Stimulated activated CD8-positive, alpha-beta memory T cell treated with anti-CD3 and anti-CD28 coated beads, Interleukin-15, amount 100 ng/mL, for 4 hours (primary cell): ENCODE measurements around the gene SPATA32.
A peak's percentile ranks its signal among the peaks of the same experiment; 100 is the strongest.

Experiments
- DNase-seq, 2 donors: peaks; one replicate each; pipeline ENCODE4 v3.0.0-alpha.2; 2020; ENCODE audit warnings: low read depth in 2 of 2

The SPATA32 gene

DNA sequence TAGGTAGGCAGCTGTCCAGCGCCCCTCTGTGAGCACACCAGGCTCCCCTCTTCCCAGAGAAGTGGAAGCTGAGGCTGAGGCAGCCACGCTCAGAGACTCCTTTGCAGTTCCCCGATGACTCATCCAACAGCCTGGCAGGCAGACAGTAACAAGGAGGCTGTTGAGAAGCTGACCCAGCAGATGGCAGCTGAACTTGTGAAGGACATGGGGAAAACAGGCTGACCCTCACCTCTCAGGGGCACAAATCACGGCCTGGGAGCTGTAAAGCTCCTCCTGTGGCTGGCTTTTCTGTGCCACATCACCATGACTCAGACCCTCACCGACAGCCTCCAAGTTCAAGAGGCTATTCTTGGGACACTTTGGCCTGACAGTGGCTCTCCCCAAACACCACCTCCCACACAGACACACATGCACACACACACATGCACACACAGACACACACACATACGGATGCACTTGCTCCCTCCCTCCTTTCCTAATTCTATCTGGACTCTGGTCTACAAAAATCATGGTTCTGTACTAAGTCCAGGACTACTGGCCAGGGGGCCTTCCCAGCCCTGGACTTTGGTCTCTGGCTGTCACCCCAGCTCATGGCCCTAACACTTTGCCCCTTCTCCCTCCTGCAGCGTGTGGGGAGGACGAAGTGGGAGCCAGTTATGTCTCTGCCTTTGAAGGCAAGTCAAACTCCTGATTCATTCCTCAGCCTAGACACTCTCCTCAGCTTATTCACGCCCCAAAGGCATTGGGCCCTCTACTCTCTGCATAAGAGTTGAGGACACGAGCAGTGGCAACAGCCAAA is 31.7 kb upstream of the SPATA32 start:
- no peak for DNase-seq

- no peak for DNase-seq
Observed at GRCh38 chr17:45292696-45293412, 31.0 kb upstream of the SPATA32 start.

DNA sequence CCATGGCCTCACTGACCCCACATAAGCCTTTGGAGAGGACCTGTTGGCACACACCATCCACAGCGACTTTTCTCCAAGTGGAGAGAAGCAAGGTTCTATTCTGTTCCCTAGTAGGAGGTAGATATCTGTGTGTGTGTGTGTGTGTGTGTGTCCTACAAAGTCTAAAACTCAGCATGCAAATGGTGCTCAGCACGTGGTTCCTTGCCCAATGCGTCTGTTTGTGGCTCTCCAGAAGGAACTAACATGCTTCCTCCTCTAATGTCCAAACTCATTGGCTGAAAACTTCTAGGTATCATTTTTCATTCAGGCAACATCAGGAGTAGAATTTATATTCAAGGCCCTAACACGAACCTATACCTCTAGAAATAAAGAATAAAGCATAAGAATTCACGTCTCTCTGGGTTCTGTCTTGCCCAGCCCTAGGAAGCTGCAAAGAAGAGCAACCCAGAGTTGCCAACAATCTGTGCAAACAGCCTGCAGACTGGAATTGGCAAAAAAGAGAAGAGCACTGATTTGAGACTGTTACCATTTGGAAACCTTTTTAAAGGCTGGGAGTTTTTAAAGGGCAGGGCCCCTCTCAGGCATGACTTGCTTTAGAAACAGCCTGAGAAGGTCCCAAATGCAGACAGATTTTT is 29.4 kb upstream of the SPATA32 start:
- no peak for DNase-seq

GRCh38 chr17:45290269-45290765 is 28.4 kb upstream of the SPATA32 start:
- DNase-seq: no peak

GRCh38 chr17:45289301-45290268 is 27.7 kb upstream of the SPATA32 start:
- no peak for DNase-seq

DNA sequence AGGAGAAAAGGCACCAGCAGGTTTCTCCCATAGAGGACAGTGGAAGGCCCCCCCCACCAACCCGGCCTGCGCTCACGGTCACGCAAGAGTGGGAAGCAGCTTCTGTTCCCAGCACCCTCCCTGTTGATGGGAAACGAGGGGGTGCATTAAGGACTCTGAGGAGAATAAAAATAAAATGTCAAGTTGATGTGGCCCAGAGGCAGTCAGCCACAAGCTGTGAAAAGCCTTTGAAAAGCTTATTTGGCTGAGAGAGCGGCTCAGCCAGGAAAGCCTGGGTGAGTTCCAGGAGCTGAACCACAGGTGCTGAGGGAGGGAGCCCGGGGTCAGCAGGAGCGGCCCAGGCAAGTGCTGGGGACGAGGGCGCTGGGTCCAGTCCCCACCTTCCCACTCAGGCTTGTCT is 26.9 kb upstream of the SPATA32 start:
- no peak for DNase-seq

GRCh38 chr17:45287526-45288500 is 25.9 kb upstream of the SPATA32 start:
- DNase-seq: no peak

- DNase-seq: no peak
Observed at GRCh38 chr17:45286286-45286685, 24.4 kb upstream of the SPATA32 start.

- DNase-seq: no peak
Observed at GRCh38 chr17:45284176-45285140, 22.6 kb upstream of the SPATA32 start.

- no peak for DNase-seq
Observed at GRCh38 chr17:45283711-45284110, 21.8 kb upstream of the SPATA32 start.

- no peak for DNase-seq
Observed at GRCh38 chr17:45282683-45283644, 21.1 kb upstream of the SPATA32 start.

DNA sequence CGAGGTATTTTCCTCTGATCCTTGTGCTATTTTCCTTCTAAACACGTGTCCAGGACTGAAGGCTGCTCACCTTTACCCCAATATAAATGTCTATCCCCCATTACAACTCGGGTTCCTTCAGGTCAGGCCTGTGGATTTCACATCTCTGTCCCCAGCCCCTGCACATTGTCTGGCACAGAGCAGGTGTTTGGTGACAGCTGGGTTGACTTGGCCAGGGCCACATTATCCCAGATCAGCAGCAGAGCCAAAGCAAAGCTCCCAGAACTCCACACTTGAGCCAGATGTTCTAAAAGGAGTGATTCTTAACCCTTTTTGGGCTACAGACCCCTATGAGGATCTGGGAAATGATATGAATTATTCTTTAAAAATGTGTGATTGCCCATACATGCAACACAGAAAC is 18.0 kb upstream of the SPATA32 start:
- DNase-seq: no peak

DNA sequence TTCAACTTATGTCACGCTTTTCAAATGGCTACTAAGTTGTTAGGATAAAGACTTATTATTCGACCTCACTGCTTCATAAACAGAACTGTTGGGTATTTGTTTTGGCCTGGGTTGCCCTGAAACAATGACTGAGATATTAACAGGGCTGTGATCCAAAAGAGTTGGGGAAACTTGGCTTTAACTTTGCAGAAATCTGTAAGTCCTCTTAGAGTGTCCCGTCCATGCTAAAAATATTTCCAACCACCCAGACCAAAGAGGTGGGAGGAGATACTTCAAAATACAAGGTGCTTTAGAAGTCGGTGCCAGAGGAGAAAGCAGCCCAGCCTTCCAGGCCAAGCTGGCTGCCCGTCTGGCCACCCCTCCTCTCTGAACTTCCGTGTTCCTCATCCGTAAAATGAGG is 16.1 kb upstream of the SPATA32 start:
- no peak for DNase-seq

GRCh38 chr17:45277216-45277849 is 15.4 kb upstream of the SPATA32 start:
- peak; percentile 68 to 83 for DNase-seq

DNA sequence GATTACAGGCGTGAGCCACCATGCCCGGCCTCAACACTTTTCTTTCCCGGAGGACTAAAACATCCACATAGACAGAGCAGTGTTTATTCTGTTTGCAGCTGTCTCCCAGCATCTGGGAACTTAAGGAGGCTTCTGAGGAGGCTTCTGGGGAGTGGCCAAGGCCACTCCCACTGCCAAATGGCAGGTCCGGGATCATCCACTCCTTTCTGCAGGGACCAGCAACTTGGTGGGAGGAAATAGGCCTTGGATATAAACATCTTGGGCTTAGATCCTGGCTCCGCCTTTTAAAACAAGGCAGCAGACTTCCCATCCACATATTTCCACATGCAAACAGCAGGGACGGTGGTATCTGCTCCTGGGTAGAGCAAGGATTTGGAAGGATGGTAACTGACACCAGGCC is 14.1 kb upstream of the SPATA32 start:
- no peak for DNase-seq

DNA sequence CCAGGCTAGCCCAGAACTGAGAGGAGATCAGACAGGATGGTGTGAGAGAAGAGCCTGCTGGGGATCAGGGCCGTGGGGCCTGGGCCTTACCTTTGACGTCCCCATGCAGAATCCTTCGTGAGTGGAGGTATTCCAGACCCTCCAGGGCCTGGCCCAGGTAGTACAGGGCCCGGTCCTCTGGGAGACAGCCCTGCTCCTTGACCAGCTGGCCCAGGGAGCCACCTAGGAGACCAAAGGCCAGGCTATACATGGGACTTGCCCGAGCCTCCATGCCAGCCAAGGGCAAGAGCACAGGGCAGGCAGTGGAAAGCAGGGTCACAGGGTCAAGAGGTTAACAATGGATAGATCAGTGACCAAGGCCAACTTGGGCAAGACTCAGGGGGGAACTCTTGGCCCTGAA is 12.1 kb upstream of the SPATA32 start:
- DNase-seq: no peak

GRCh38 chr17:45273551-45273957 is 11.7 kb upstream of the SPATA32 start:
- no peak for DNase-seq
